Stimulated activated CD4-positive, alpha-beta T cell treated with anti-CD3 and anti-CD28 coated beads, TNF-alpha, amount 100 ng/mL, for 4 hours (primary cell): ENCODE data around the gene DNER.
"Not testable (repeated sequence)": the region's sequence is repeated elsewhere in the genome, so short reads cannot be mapped to it uniquely, and the experiment has no call there.

Experiments used
- DNase-seq, 3 experiments: peaks; one replicate each; pipeline ENCODE4 v3.0.0-alpha.2; 2020; ENCODE audit warnings: low read depth in 3 of 3

The DNER gene, protein sequence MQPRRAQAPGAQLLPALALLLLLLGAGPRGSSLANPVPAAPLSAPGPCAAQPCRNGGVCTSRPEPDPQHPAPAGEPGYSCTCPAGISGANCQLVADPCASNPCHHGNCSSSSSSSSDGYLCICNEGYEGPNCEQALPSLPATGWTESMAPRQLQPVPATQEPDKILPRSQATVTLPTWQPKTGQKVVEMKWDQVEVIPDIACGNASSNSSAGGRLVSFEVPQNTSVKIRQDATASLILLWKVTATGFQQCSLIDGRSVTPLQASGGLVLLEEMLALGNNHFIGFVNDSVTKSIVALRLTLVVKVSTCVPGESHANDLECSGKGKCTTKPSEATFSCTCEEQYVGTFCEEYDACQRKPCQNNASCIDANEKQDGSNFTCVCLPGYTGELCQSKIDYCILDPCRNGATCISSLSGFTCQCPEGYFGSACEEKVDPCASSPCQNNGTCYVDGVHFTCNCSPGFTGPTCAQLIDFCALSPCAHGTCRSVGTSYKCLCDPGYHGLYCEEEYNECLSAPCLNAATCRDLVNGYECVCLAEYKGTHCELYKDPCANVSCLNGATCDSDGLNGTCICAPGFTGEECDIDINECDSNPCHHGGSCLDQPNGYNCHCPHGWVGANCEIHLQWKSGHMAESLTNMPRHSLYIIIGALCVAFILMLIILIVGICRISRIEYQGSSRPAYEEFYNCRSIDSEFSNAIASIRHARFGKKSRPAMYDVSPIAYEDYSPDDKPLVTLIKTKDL

DNA sequence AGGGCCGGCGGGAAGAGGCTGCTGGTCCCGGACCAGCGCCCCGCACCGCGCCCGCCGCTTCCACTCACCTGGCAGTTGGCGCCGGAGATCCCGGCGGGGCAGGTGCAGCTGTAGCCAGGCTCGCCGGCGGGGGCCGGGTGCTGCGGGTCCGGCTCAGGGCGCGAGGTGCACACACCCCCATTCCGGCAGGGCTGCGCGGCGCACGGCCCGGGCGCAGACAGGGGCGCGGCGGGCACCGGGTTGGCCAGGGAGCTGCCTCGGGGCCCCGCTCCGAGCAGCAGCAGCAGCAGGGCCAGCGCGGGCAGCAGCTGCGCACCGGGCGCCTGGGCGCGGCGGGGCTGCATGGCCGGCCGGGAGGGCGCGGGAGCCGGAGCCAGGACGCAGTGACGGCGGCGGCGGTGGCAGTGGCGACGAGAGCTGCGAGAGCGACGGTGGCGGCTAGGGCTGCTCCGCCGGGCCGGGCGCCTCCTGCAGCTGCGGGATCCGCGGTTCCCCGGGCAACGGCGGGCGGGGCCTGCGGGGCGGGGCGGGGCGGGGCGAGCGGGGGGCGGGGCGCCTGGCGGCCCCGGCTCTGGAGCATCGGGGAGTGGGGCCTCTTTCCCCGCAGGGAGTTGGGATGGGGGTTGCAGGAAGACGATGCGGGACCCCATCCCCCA lies at the start of gene DNER:
Gene DNER, minus strand, starts transcription at position 476 of the 656 bp plus-strand sequence. Its CDS starts 132 bp downstream, at position 344.
- peak in 2 of 3 experiments; percentile 3 to 18 for DNase-seq

DNA sequence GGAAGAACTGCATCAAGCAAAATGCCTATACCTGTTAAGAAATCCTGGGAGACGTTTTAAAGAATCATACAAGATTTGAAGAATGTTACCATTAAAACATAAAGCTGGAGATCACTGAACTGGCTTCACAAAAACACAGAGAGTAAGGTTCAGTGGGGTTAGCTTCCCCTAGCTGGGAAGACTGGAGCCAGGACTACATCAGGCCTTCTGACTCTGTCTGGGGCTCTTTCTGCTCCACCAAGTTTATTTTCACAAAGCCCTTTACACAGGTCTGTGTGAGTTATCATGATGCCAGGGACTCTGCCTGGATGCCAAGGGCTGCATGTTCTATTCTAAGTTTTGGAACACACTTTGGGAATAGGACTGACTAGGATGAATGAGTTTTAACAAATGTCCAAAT lies 47.3 kb upstream of the DNER start:
- DNase-seq = no peak

DNA sequence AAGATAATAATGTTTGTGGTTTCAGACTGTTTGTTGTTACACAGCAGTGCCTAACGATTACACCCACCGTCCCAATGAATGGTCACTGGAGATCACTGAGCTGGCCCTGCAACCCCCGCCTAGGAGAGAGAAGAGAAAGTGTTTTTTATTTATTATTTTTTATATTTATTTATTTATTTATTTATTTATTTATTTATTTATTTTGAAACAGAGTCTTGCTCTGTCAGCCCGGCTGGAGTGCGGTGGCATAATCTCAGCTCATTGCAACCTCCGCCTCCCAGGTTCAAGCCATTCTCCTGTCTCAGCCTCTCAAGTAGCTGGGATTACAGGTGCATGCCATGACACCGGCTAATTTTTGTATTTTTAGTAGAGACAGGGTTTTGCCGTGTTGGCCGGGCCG lies 43.1 kb upstream of the DNER start:
- DNase-seq = not testable (repeated sequence)

DNA sequence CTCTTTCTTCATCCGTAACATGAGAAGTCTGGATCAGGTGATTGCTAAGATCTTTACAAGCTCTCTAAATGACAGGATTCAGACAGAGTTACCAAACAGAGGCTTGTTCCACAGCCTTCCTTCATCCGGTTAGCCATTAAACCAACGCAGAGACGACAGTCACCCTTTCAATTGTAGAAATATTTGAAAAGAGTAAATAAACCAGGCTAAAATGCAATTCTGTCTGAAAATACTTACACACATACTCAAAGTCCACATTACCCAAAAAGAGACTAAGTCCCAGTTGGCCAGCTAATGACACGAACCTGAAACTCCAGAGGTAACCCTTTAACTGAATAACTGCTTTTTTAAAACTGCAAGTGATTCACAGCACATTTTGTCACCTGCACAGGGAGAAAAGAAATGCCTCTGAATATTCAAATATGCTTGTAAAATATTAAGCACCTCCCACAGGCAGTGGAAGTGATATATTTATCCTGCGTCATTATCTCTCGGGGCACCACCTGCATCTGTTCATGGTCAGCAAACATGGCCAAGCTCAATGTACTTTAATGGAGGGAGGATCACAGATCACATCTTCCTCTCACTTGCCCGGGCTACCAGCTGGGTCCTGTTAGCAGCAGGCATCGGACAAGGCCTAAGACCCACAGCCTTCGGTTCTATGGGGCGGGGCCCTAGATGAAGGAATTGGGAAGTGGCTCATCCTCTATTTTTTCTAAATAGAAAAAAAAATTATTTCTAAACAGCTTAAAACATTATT lies 38.8 kb upstream of the DNER start:
- no peak for DNase-seq

DNA sequence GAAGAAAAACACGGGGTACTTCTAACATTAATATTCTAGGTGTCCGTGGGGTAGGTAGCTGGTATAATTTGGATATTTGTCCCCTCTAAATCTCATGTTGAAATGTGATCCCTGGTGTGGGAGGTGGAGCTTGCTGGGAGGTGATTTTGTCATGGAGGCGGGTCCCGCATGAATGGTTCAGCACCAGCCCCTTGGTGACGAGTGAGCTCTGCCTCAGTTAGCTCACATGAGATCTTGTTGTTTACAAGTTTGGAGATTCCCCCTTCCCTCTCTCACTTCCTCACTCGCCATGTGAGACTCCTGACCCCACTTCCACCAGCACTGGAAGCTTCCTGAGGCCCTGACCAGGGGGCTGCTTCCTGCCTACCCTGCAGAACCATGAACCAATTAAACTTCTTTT lies 35.4 kb upstream of the DNER start:
- DNase-seq = no peak

DNA sequence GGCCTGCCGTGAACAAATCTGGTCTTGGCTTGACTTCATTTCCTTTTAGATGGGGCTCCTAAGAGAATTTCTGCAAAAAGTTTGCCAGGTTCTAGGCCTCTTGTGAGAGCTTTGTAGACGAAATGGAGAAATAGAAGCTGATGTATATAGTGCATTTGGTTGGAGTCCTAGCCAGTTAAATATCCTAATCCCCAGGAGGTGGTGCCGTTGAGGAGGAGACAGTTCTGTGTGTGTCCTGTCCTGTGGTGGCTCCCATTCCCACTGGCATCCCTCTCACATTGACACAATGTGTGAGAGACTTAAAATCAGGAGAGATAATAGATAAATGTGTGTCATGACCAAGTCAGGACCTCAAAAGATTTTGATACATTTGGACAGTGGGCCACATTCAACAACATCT lies 34.6 kb upstream of the DNER start:
- no peak for DNase-seq

DNA sequence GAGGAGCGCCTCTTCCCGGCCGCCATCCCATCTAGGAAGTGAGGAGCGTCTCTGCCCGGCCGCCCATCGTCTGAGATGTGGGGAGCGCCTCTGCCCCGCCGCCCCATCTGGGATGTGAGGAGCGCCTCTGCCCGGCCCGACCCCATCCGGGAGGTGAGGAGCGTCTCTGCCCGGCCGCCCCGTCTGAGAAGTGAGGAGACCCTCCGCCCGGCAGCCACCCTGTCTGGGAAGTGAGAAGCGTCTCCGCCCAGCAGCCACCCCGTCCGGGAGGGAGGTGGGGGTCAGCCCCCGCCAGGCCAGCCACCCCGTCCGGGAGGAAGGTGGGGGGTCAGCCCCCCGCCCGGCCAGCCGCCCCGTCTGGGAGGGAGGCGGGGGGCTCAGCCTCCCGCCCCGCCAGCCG lies 28.3 kb upstream of the DNER start:
- not testable (repeated sequence) for DNase-seq

DNA sequence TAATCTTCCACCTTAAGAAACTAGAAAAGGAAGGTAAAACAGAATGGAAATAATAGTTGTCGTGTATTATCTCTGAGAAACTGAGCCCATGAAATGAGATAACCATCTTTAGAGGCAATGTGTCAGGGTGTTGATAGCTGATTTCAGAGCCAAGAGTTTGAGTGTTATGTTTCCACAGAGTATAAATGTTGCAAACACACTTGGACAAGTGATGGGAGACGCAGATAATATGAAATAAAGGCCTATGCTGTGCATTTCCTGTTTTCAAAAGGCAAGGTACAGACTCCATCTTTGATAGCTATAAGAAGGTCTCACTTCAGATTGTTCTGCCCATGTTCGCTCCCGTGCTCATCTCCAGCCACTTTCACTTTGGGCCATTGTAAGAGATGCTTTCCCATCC lies 25.9 kb upstream of the DNER start:
- DNase-seq = no peak

DNA sequence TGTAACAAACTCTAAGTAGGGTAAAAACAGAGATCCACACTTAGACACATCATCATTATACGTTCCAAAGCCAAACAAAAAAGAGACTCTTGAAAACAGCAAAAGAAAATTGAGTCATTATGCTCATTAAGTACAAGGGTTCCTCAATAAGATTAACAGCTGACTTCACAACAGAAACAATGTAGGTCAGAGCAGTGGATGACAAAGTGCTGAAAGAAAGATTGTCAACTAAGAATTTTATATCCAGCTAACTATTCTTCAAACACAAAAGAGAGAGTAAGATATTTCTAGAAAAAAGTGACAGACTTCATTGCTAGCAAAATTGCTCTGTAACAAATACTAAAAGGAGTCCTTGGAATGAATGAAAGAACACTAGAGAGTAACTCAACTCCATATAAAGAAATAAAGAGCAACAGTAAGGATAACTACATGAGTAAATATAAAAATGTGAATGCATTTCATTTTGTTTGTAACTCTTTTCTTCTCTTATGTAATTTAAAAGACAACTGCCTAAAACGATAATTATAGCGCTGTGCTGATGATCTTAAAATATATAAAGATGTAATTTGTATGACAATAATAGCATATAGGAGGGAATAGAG lies 23.8 kb upstream of the DNER start:
- DNase-seq = no peak

DNA sequence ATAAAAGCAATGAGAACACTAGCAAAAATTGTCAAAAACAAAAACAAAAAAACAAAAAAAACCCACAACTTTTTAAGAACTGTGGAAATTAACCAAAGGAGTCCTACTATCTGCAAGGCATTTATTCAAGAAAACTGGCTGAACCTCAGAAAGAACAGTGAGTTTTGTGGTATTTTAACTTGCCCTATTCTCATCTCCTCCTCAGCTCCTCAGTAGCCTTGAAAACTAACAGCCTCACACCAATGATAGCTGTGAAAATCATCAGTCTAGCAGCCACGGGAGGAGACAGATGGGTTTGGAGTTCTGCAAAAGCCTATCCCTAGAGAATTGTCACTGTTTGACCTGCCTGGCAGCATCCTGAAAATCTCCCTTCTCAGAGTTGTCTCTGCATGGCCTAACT lies 20.1 kb upstream of the DNER start:
- DNase-seq = no peak

DNA sequence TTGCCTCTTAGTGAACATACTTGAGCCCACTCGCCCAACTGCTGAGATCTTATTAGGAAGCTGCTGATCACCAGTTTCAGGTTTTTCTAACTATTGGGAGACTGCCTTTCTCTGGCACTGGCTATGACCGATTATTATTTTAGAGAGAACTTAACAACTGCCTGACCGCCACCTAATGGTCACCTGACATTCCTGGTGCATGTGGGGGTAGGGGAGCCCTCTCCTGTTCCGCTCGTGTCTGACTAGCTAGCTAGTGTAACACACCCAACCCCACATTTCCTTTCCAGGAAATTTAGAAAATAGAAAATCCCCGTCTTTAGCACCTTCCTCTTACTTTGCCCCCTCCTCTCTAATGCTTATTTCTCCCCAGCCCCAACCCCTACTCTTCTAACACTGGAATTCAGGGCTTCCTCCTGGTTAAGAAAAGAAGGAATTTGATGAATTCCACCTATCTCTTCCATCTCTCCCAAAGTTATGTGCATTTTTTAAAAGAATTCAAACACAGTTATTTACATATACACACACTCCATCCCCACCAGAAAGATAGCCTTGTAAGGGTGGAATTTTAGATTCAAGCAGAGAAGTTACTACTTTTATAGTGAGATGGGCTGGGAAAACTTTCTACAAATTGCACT lies 19.4 kb upstream of the DNER start:
- no peak for DNase-seq

DNA sequence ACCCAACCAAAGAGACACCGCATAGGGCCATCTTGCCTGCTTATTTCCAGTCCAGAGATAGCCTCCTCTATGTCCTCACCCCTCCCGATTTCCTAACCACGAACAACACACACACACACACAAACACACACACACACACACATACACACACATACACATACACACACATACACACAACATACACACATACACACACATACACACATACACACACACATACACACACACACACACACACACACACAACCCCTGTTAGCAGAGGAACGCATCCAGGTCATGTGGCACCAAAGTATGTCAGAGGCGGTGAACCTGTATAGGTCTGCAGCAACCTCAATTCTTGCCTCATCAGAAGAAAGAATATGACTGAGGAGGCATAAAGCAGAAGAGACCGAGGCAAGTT lies 18.5 kb upstream of the DNER start:
- DNase-seq = no peak

DNA sequence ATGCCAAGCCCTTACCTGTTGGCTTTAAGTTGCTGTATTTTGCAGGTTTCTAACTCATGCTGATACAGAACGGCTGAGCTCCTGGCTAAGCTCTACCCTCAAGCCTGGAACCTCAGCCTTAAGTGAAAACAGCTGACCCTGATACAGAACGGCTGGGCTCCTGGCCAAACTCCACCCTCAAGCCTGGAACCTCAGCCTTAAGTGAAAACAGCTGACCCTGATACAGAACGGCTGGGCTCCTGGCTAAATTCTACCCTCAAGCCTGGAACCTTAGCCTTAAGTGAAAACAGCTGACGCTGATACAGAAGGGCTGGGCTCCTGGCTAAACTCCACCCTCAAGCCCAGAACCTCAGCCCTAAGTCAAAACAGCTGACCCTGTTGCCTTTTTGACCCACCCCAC lies 17.6 kb upstream of the DNER start:
- DNase-seq = no peak

DNA sequence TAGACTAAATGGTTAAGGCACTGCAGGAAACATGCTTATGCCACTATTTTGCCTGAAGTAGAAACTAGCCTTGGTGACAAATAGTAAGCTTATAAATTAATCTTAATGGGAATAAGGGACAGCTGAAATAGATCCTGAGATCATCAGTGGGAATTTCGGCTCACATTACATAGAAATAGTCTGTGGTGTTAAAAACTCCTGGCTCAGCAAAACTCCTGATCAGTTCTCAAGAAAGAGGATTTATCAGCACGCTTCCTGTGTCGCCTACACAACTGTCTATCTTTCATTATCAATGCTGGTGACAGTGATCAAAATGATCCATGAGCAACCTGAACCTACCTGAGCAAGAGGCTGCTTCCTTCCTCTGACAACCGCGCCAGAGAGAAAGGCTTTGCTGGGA lies 17.0 kb upstream of the DNER start:
- no peak for DNase-seq

DNA sequence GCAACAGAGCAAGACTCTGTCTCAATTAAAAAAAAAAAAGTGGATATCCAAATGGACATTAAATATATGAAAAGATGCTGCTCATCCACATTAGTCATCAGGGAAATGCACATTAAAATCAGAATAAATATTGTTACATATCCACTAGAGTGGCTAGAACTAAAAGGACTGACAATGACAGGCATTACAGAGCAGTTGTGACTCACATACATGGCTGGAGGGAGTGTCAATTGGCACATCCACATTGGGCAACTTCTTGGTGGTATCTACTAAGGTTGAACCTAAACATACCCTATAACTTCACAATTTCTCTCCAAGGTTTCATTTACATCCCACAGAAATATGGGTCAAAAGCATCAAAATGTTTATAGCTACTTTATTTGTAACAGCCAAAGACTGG lies 14.0 kb upstream of the DNER start:
- DNase-seq = no peak

DNA sequence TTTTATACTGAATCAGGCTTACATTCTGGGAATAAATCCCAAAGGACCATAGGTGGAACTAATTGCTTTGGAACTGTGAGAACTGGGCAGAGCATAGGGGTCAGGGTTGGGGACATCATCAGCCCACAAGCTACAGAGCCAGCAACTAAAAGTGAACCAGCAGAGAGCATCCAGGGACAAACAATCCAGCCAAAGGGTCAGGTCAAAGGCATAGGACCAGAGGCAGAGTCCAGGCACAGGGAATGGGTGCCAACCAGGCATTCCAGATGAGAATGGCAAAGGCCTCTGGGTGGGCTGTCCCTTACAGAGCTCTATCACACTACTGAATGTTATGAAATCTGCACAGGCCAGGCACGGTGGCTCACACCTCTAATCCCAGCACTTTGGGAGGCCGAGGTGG lies 12.3 kb upstream of the DNER start:
- DNase-seq = no peak

DNA sequence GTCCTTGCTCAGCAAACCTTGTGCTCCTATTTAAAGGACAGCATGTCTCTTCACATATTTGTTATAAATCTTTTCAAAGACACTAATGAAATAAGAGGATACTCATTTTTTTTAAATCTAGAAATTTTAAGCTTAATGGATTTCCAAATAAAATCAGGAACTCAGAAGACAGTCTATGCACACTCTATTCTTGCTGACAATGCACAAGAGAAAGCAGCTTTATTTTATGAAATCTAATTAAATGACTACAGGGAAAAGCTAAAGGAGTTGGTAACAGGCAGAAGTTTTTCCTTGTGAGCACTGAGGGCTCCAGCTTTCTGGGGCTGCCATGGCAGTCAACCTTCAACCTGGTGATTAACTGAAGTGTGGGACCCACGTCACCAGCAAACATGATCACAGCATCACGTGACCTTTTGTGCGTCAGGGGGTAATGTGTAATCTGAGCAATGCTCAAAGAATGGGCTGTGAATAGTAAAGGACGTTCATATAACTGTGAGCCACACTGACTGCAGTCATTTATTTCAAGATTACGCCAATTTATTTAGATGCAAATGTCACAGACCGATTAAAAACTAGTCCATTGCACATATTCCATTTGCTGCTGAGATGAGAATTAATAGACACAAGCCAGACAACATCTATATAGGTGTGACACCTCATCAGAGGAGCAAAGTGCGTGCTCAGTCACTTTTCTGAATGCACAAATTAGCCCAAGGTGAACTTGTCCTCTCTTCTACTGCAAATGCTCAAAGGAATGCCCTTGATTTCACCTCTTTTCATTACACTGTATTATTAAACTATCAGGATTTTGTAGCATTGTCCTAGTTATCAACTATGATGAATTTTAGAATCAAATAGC lies 11.6 kb upstream of the DNER start:
- no peak for DNase-seq

DNA sequence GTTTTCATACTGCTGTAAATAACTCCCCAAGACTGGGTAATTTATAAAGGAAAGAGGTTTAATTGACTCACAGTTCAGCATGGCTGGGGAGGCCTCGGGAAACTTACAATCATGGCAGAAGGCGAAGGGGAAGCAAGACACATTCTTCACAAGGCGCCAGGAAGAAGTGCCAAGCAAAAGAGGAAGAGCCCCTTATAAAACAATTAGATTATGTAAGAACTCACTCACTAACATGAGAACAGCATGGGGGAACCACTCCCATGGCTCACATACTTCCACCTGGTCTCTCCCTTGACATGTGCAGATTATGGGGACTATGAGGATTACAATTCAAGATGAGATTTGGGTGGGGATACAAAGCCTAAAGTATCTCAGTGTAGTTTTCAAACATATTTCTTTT lies 8.8 kb upstream of the DNER start:
- not testable (repeated sequence) for DNase-seq

DNA sequence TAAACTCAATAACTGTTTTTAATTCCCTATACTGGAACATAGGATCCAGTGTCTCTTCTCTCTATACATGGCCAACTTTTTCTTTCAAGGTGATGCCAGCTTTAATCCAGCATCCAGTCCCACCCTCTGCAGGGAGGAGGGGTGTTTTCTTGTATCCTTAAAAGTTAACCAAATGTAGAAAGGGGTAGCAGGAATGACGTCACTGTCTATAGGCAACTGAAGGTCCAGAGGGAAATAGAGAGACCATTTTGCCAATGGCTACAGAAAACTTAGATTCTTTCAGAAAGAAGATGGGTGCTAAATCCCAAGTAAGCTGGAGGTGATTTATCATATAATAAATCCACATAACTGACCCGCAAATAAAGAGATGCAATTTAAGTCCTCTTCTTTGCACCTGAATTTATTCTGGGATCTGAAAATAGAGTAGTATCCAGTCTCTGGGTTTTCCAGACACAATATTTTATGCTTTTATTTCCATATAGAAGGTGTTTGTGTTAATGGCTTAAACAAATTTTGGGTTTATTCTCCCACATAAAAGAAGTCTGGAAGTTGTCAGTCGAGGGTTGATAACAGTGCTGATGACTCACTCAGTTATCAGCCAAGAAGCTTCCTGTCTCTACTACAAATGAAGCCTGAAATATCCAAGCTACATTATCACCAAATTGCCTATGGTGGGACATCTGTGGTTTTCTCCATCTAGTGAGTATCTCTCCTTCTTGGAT lies 5.7 kb upstream of the DNER start:
- no peak for DNase-seq
